ENCODE measurements around the gene CEMIP.

- no peak for TF ChIP-seq CTCF (conservative IDR thresholded peaks at IDR 0.05)
- no peak for TF ChIP-seq EZH2 (IDR thresholded peaks at IDR 0.05; ENCODE audit: low read depth)
Observed at GRCh38 chr15:80875568-80876347, 96.6 kb downstream of the CEMIP start.
